Measurements from ENCODE around the gene METTL9.

DNA sequence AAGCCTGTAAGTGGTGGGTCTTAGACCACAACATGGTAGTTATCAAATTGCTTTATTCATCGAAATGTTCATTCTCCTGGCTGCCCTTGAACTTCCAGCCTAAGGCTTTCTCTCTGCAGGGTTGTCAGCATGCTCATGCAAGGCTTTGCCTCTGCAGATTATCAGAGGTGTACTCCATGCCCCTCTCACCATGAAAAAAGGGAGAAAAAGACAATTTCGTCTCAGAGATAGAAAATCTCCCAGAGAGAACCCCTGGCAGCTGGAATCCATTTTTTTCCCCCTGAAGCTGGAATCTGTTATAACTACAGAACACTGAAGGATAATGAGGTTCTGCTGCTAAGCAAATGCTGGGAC is 33.9 kb upstream of the METTL9 start:
- TF ChIP-seq POLR2AphosphoS5 (IDR thresholded peaks at IDR 0.05; ENCODE audit: low read depth, low read length) (no peak), POLR2A (IDR thresholded peaks at IDR 0.05; ENCODE audit: low read depth, low read length) (no peak)
